PFSK-1 (cell line): ENCODE data around the gene FGF9.

Source experiments
- FOXP2 ChIP-seq: optimal IDR thresholded peaks from 2 replicates; pipeline ENCODE3; 2011; ENCODE audit warnings: borderline replicate concordance, control low read depth, inconsistent platforms; ENCODE audit not compliant: insufficient read depth; ENCODE audit errors: extremely low read length, extremely low read depth
- POLR2AphosphoS5 ChIP-seq: IDR thresholded peaks from 2 replicates; pipeline ENCODE4 v1.6.1; 2012; ENCODE audit warnings: low read depth, mild to moderate bottlenecking, control low read depth, low read length, moderate library complexity
- SIN3A ChIP-seq: IDR thresholded peaks from 2 replicates; pipeline ENCODE4 v1.6.1; 2012; ENCODE audit warnings: mild to moderate bottlenecking, low read length, moderate library complexity, borderline replicate concordance; ENCODE audit not compliant: insufficient read depth
- TAF1 ChIP-seq: IDR thresholded peaks from 2 replicates; pipeline ENCODE4 v1.6.1; 2012; ENCODE audit warnings: low read length, control low read depth, borderline replicate concordance; ENCODE audit not compliant: insufficient read depth
- TF ChIP-seq, protein P1 (sequence below), 2 experiments: IDR thresholded peaks; 2 replicates each; pipeline versions ENCODE4 v1.6.1 to v1.8.0; 2011 to 2012; ENCODE audit warnings: low read depth in 2 of 2, low read length in 2 of 2, control low read depth in 1 of 2, inconsistent platforms in 1 of 2, mild to moderate bottlenecking in 1 of 2, moderate library complexity in 1 of 2; ENCODE audit not compliant: insufficient read depth in 1 of 2

DNA sequence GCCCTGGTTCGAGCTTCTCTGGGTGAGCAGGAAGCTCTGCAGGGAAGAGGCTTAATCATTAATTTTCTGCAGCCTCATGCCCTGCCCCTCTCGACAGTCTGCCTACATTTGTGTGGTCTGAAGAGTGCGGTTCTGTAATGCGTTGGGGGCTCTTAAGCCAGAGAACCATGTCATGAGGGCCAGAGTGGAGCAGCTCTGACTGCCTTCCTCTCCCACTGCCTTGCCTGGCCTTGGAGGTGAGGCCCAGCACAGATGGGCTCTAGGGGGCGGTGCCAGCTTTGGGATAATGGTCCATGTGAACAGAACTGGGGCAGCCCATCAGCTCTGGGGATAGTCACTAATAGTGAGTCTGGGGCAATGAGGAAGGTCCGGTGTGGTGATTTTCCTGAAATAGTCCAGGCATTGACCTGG lies 5.7 kb downstream of the FGF9 start:
- TF ChIP-seq TAF1, result no peak
- TF ChIP-seq POLR2AphosphoS5, result no peak
- TF ChIP-seq, protein P1, sequence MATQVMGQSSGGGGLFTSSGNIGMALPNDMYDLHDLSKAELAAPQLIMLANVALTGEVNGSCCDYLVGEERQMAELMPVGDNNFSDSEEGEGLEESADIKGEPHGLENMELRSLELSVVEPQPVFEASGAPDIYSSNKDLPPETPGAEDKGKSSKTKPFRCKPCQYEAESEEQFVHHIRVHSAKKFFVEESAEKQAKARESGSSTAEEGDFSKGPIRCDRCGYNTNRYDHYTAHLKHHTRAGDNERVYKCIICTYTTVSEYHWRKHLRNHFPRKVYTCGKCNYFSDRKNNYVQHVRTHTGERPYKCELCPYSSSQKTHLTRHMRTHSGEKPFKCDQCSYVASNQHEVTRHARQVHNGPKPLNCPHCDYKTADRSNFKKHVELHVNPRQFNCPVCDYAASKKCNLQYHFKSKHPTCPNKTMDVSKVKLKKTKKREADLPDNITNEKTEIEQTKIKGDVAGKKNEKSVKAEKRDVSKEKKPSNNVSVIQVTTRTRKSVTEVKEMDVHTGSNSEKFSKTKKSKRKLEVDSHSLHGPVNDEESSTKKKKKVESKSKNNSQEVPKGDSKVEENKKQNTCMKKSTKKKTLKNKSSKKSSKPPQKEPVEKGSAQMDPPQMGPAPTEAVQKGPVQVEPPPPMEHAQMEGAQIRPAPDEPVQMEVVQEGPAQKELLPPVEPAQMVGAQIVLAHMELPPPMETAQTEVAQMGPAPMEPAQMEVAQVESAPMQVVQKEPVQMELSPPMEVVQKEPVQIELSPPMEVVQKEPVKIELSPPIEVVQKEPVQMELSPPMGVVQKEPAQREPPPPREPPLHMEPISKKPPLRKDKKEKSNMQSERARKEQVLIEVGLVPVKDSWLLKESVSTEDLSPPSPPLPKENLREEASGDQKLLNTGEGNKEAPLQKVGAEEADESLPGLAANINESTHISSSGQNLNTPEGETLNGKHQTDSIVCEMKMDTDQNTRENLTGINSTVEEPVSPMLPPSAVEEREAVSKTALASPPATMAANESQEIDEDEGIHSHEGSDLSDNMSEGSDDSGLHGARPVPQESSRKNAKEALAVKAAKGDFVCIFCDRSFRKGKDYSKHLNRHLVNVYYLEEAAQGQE (IDR thresholded peaks at IDR 0.05; ENCODE audit: insufficient read depth in 1 of 2, low read depth in 2 of 2, low read length in 2 of 2), result no peak
- no peak for TF ChIP-seq SIN3A
- no peak for TF ChIP-seq FOXP2
